Measurements from ENCODE around the gene PPP1R8. TPM values are rescaled to one million over a fixed set of nuclear protein-coding genes. Genes with fewer than 3 reads are reported as not detected.

Gene PPP1R8
- total and polyA plus RNA-seq, 9 of the 15 experiments (the other 6 are each of a cell fraction or from before 2014, with no cell fraction given): 16.2 to 107 (median 75.3) TPM

- no peak overlapping the region for H3K27ac ChIP-seq (ENCODE audit: extremely low read depth, low read depth, low read length)
- no TSS peak for BruUV-seq (replicated peaks)
- no peaks in the 10 kb centered on the region for H3K9me3 ChIP-seq (replicated peaks; ENCODE audit: control insufficient read depth, insufficient read depth, low read depth, low read length)
- H3K79me2 ChIP-seq (ENCODE audit: control insufficient read depth, insufficient read depth, low read length): peaks cover 67% of the 10 kb centered on the region
- peaks cover 7 to 14% of the 10 kb centered on the region in 2 experiments; a peak in 3 of 5 replicates for H3K4me1 ChIP-seq (replicated peaks in 1 of 2; ENCODE audit: control insufficient read depth in 2 of 2, insufficient read depth in 2 of 2, low read length in 2 of 2)
- TF ChIP-seq ATF3 (IDR thresholded peaks at IDR 0.05) (peak; percentile 34; the same call in 1 of the 2 replicates), ATF3 (CRISPR knock-in tag; conservative IDR thresholded peaks at IDR 0.05) (no peak), EGR1 (conservative IDR thresholded peaks at IDR 0.05) (peak; percentile 54), HIVEP1 (CRISPR knock-in tag; IDR thresholded peaks at IDR 0.05) (no peak)
- FAIRE-seq (no peak), DNase-seq (ENCODE audit: extremely low read depth in 1 of 4, low spot score in 3 of 4) (no peak), ATAC-seq (no peak)
- no peak overlapping the region for H3K4me3 ChIP-seq
- in situ Hi-C loops (cut with MboI) (no loop called here), intact Hi-C loops (cut with micrococcal nuclease) (loop anchor here (5.0 kb wide), 2 partner anchors 60 to 165 kb away; partner anchors contain the start of gene STX12)
- H3K27me3 ChIP-seq (ENCODE audit: control insufficient read depth in 2 of 2, insufficient read depth in 2 of 2, low read length in 2 of 2): no peaks in the 10 kb centered on the region
- peaks cover 47% of the 10 kb centered on the region for H3K36me3 ChIP-seq (ENCODE audit: control insufficient read depth, insufficient read depth, low read length)
- H3K9ac ChIP-seq (ENCODE audit: insufficient read depth in 1 of 2, low read depth in 2 of 2, low read length in 2 of 2): no peak overlapping the region
- ChIA-PET POLR2A (interaction anchor here (0.6 to 3.5 kb wide), 8 partner anchors 8 to 146 kb away, joined by 3 to 28 read pairs (median 4); partner anchors contain the start of gene STX12), CTCF (ENCODE audit: low intra/inter-chr PET ratio) (no interaction called here)
- no peak overlapping the region for H2AFZ ChIP-seq (ENCODE audit: low read depth, low read length)
- no peaks in the 10 kb centered on the region for H4K20me1 ChIP-seq (replicated peaks; ENCODE audit: control insufficient read depth, insufficient read depth, low read length)
- 66% methylated on average over 2 of the region's 2 CpGs for WGBS (ENCODE audit: insufficient coverage, low coverage, missing lambda C conversion rate)
- no peaks in the 10 kb centered on the region for H3K9me1 ChIP-seq (ENCODE audit: control insufficient read depth, insufficient read depth, low read length)
- H3K4me2 ChIP-seq (ENCODE audit: insufficient read depth, low read length): peak overlapping the region; percentile 95; the same call in 1 of the 2 replicates
Measured at GRCh38 chr1:27832762-27833161, 2.2 kb downstream of the PPP1R8 start.

- intact Hi-C loops (cut with micrococcal nuclease) (loop anchor here (5.0 kb wide), 2 partner anchors 61 to 166 kb away; partner anchors contain the start of gene STX12), in situ Hi-C loops (cut with MboI) (no loop called here)
- Histone ChIP-seq H3K9me1 (ENCODE audit: control insufficient read depth, insufficient read depth, low read length) (no peaks in the 10 kb centered on the region), H3K4me2 (ENCODE audit: insufficient read depth, low read length) (no peak overlapping the region), H3K4me3 (no peak overlapping the region), H3K9me3 (replicated peaks; ENCODE audit: control insufficient read depth, insufficient read depth, low read depth, low read length) (no peaks in the 10 kb centered on the region), H3K27me3 (ENCODE audit: control insufficient read depth in 2 of 2, insufficient read depth in 2 of 2, low read length in 2 of 2) (no peaks in the 10 kb centered on the region), H3K4me1 (replicated peaks in 1 of 2; ENCODE audit: control insufficient read depth in 2 of 2, insufficient read depth in 2 of 2, low read length in 2 of 2) (peaks cover 7 to 14% of the 10 kb centered on the region in 2 experiments; a peak in 3 of 5 replicates), H3K9ac (ENCODE audit: insufficient read depth in 1 of 2, low read depth in 2 of 2, low read length in 2 of 2) (no peak overlapping the region), H2AFZ (ENCODE audit: low read depth, low read length) (no peak overlapping the region), H3K79me2 (ENCODE audit: control insufficient read depth, insufficient read depth, low read length) (peaks cover 67% of the 10 kb centered on the region), H3K36me3 (ENCODE audit: control insufficient read depth, insufficient read depth, low read length) (peaks cover 50% of the 10 kb centered on the region), H3K27ac (ENCODE audit: extremely low read depth, low read depth, low read length) (no peak overlapping the region), H4K20me1 (replicated peaks; ENCODE audit: control insufficient read depth, insufficient read depth, low read length) (no peaks in the 10 kb centered on the region)
- no peak for FAIRE-seq
- no peak for DNase-seq (ENCODE audit: extremely low read depth in 1 of 4, low spot score in 3 of 4)
- ChIA-PET CTCF (ENCODE audit: low intra/inter-chr PET ratio) (no interaction called here), POLR2A (interaction anchor here (0.6 to 2.4 kb wide), 5 partner anchors 10 to 147 kb away, joined by 3 to 12 read pairs (median 4); no protein-coding TSS in a partner anchor)
- 90% methylated on average over 3 of the region's 3 CpGs for WGBS (ENCODE audit: insufficient coverage, low coverage, missing lambda C conversion rate)
- no TSS peak for BruUV-seq (replicated peaks)
- no peak for ATAC-seq
- no peak for TF ChIP-seq HMG20A (CRISPR knock-in tag; conservative IDR thresholded peaks at IDR 0.05)
- no peak for TF ChIP-seq USF1 (CRISPR knock-in tag; IDR thresholded peaks at IDR 0.05)
- TF ChIP-seq POLR2H (tag; IDR thresholded peaks at IDR 0.05; ENCODE audit: low read depth): 0 out of 2 replicates have a peak, but pooled peaks have one; percentile 7
- no peak for TF ChIP-seq NR0B1 (IDR thresholded peaks at IDR 0.05; ENCODE audit: partially characterized antibody)
- peak; percentile 82 for TF ChIP-seq ZNF316 (IDR thresholded peaks at IDR 0.05)
- TF ChIP-seq MAFG (tag; conservative IDR thresholded peaks at IDR 0.05): peak; percentile 36; the same call in 1 of the 2 replicates
Measured at GRCh38 chr1:27833470-27833869, 2.9 kb downstream of the PPP1R8 start.

All from K562 (cell line).